Kidney glomerular epithelial cell (primary cell): Measurements from ENCODE around the gene PLA2G6.
"Not testable (repeated sequence)": the region's sequence is repeated elsewhere in the genome, so short reads cannot be mapped to it uniquely, and the experiment has no call there.

Source experiments
- DNase-seq: peaks from one replicate; lab custom pipeline; 2025; lab: John Stamatoyannopoulos, UW

The PLA2G6 gene

GRCh38 chr22:38190581-38190980, 9.0 kb upstream of the PLA2G6 start:
- no peak for DNase-seq

- DNase-seq = no peak
Measured at GRCh38 chr22:38189104-38189503, 7.5 kb upstream of the PLA2G6 start.

- no peak for DNase-seq
Measured at GRCh38 chr22:38187413-38188212, 6.0 kb upstream of the PLA2G6 start.

- DNase-seq = no peak
Measured at GRCh38 chr22:38186429-38186828, 4.8 kb upstream of the PLA2G6 start.

GRCh38 chr22:38184788-38185187, 3.2 kb upstream of the PLA2G6 start:
- DNase-seq = no peak

- DNase-seq = no peak
Measured at GRCh38 chr22:38180841-38181452, 683 bp downstream of the PLA2G6 start.

- DNase-seq = not testable (repeated sequence)
Measured at GRCh38 chr22:38178605-38178937, 3.1 kb downstream of the PLA2G6 start.

- DNase-seq = peak; percentile 58
Measured at GRCh38 chr22:38177926-38178604, 3.6 kb downstream of the PLA2G6 start.

- DNase-seq = not testable (repeated sequence)
Measured at GRCh38 chr22:38177571-38177925, 4.1 kb downstream of the PLA2G6 start.

GRCh38 chr22:38177044-38177443, 4.6 kb downstream of the PLA2G6 start:
- DNase-seq = no peak

GRCh38 chr22:38176170-38176741, 5.4 kb downstream of the PLA2G6 start:
- DNase-seq = no peak

- no peak for DNase-seq
Measured at GRCh38 chr22:38175206-38176118, 6.2 kb downstream of the PLA2G6 start.

- DNase-seq = no peak
Measured at GRCh38 chr22:38174626-38175025, 7.0 kb downstream of the PLA2G6 start.

- DNase-seq = no peak
Measured at GRCh38 chr22:38173641-38173906, 8.1 kb downstream of the PLA2G6 start.

GRCh38 chr22:38172832-38173640, 8.6 kb downstream of the PLA2G6 start:
- no peak for DNase-seq

GRCh38 chr22:38171927-38172831, 9.5 kb downstream of the PLA2G6 start:
- no peak for DNase-seq

- no peak for DNase-seq
Measured at GRCh38 chr22:38170469-38170868, 11.2 kb downstream of the PLA2G6 start.

GRCh38 chr22:38169116-38169515, 12.5 kb downstream of the PLA2G6 start:
- no peak for DNase-seq

GRCh38 chr22:38167988-38168407, 13.6 kb downstream of the PLA2G6 start:
- no peak for DNase-seq

- no peak for DNase-seq
Measured at GRCh38 chr22:38165922-38166593, 15.6 kb downstream of the PLA2G6 start.
